Posterior vena cava (tissue), 2 donors: ENCODE measurements around the gene SIGLEC12. TPM values are rescaled to one million over a fixed set of nuclear protein-coding genes. Genes with fewer than 3 reads are reported as not detected.

Experiments used
- total RNA-seq, 2 donors: library from RNA; stranded (reverse); fragmentation: NEBNext Ultra II Directional; extraction: Animal tissue kit (Norgen Biotek cat#: 25700); gene quantifications; one replicate each; pipeline ENCODE4 v1.2.1, GENCODE V29; 2021
- donor health status: DM: yes; HTN: yes; CAD: no.
- donor health status: DM: yes; HTN: yes; CAD: no.

SIGLEC12 gene
- total RNA-seq, 2 donors from 2014 or later, result 0.42 to 1.00 TPM

Other genes with a start within 250 kb of the SIGLEC12 start
- under 1 TPM; 0.19 to 0.33 TPM for gene IGLON5, start 190.2 kb downstream of the SIGLEC12 start, total RNA-seq
- gene VSIG10L, start 159.7 kb downstream of the SIGLEC12 start, total RNA-seq, result 1 to 10 TPM; 2.0 to 2.9 TPM
- 10 to 100 TPM; 44.4 to 50.8 TPM for gene ETFB, start 135.4 kb downstream of the SIGLEC12 start, total RNA-seq
- 1 to 10 TPM in 1 of 2 donors, under 1 TPM in 1; 0.62 to 1.2 TPM for gene CLDND2, start 132.8 kb downstream of the SIGLEC12 start, total RNA-seq
- gene NKG7, start 129.1 kb downstream of the SIGLEC12 start, total RNA-seq, result 1 to 10 TPM; 3.0 to 4.8 TPM
- not detected for gene LIM2, start 113.8 kb downstream of the SIGLEC12 start, total RNA-seq
- not detected for gene C19orf84, start 111.2 kb downstream of the SIGLEC12 start, total RNA-seq
- 10 to 100 TPM in 1 of 2 donors, 1 to 10 TPM in 1; 3.3 to 13.5 TPM for gene SIGLEC10, start 84.2 kb downstream of the SIGLEC12 start, total RNA-seq
- gene SIGLEC8, start 43.3 kb downstream of the SIGLEC12 start, total RNA-seq, result under 1 TPM; 0.19 to 0.42 TPM
- not detected for gene CEACAM18, start 23.3 kb downstream of the SIGLEC12 start, total RNA-seq
- 1 to 10 TPM in 1 of 2 donors, under 1 TPM in 1; 0.86 to 1.6 TPM for gene SIGLEC6, start 29.9 kb upstream of the SIGLEC12 start, total RNA-seq
- 1 to 10 TPM; 8.0 to 9.2 TPM for gene ZNF175, start 69.5 kb upstream of the SIGLEC12 start, total RNA-seq
- gene SIGLEC5, start 128.6 kb upstream of the SIGLEC12 start, total RNA-seq, result not detected
- 10 to 100 TPM in 1 of 2 donors, 1 to 10 TPM in 1; 4.8 to 10.3 TPM for gene SIGLEC14, start 145.0 kb upstream of the SIGLEC12 start, total RNA-seq
- gene SPACA6, start 191.5 kb upstream of the SIGLEC12 start, total RNA-seq, result 10 to 100 TPM; 22.7 to 22.9 TPM
- gene HAS1, start 222.2 kb upstream of the SIGLEC12 start, total RNA-seq, result 1 to 10 TPM; 3.8 to 6.7 TPM